Stimulated activated CD4-positive, alpha-beta T cell treated with anti-CD3 and anti-CD28 coated beads, Interleukin-4, amount 100 ng/mL, for 24 hours (primary cell): ENCODE results near the gene MLANA.
"Not testable (repeated sequence)": the region's sequence is repeated elsewhere in the genome, so short reads cannot be mapped to it uniquely, and the experiment has no call there.

Source experiments
- DNase-seq: peaks from one replicate; pipeline ENCODE4 v3.0.0-alpha.2; 2020

MLANA gene

DNA sequence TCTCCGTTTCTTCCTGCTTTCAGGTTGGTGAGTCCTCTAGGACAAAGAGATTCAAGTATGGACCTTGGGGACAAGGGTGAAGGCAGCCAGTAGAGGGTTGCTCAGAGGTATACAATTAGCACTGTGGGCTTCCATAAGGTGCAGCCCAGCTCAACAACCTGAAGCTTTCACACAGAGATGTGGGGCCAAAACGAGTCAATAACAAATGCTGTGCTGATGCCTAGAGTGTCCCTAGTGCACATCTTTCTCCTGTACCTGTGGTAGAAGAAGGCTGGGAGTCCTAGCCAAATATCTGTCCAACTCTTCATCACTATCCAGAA lies 20.7 kb upstream of the MLANA start:
- DNase-seq, result no peak

DNA sequence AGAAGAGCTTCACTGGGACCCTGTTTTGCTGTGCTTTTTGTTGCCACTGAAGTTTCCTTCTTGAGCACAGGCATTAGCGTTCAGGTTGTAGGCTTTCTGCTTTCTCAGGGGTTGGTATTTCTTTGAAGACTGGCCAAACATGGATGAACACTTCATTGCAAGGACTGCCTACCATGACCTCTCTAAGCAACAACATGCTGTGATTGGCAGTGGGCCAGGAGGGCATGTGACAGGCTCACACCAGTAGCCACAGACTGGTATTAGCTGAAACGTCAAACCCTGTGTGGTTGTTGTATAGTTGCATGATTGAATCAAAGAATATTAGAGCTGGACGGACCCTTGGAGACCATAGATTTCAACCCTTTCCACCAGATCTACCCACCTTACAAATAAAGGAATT lies 20.0 kb upstream of the MLANA start:
- DNase-seq, result no peak

DNA sequence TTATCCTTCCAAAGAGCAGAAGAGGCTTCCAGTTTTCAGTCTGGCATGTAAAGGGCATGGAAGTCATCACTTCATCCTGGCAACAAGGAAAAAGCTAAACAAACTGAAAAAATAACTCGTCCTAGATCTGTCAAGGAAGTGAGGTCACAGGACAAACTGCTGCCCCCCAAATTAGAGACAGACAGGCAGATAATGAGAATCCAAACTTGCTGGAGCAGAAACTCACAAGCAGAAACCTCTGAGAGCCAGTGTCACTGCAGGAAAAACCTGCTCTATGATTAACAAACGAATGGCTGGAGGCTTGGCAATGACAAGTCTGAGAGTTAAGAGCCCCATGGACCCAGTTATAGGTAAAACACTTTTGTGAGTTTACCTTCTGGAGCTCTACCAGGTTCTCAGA lies 18.9 kb upstream of the MLANA start:
- no peak for DNase-seq

DNA sequence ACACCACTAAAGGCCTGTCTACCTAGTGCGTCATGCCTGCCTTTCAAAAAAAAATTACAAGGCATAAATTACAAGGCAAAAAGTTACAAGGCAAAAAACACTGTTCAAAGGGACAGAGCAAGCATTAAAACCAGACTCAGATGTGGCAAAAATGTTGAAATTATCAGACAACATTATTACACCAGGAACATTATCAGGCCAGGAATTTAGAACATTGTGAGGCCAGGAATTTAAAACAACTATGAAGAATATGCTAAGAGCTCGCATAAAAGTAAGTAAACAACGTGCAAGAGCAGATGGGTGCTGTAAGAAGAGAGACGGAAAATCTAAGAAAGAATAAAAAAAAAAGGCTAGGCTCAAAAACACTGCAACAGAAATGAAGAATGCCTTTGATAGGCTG lies 18.2 kb upstream of the MLANA start:
- DNase-seq, result no peak

DNA sequence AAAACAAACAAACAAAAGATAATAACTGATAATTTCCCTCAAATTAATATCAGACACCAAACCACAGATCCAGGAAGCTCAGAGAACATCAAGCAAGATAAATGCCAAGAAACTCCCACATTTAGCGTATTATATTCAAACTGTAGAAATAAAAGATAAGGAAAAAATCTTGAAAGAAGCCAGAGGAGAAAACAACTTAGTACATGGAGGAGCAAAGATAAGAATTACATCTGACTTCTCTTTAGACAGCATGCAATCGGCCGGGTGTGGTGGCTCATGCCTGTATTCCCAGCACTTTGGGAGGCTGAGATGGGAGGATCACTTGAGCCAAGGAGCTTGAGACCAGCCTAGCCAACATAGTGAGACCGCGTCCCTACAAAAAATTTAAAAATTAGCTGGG lies 17.2 kb upstream of the MLANA start:
- no peak for DNase-seq

DNA sequence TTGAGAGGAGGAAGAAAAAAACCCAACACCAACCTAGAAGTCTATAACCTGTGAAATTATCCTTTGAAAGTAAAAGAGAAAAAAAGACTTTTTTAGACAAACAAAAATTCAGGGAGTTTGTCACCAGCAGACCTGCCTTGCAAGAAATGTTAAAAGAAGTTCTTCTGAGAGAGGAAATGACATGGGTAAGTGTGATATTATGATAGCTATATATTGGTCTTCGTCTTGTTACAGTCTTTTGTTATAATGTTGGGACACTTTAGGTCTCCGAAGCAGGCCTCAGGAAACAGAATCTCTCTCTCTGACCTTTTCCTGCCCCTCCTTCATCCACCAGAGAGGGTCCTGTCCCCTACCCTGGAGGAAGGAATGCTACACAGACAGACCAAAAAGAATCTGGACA lies 16.6 kb upstream of the MLANA start:
- DNase-seq, result no peak

DNA sequence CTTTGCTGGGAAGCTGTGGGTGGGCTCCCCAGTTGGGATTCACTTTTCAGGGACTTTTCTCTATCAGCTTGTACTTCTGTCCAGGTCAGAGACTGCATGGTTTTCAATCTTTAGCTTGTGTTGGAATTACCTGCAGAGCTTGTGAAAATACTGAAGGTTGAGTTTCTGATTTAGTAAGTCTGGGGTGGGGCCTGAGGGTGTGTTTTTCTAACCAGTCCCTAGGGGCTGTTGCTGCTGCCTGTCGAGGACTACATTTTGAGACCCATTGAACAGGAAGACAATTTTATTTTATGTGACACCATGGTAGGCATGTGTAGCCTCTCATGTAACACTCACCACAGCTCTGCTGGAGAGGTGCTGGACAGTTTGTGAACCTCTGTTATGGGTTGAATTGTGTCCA lies 14.7 kb upstream of the MLANA start:
- DNase-seq, result no peak

DNA sequence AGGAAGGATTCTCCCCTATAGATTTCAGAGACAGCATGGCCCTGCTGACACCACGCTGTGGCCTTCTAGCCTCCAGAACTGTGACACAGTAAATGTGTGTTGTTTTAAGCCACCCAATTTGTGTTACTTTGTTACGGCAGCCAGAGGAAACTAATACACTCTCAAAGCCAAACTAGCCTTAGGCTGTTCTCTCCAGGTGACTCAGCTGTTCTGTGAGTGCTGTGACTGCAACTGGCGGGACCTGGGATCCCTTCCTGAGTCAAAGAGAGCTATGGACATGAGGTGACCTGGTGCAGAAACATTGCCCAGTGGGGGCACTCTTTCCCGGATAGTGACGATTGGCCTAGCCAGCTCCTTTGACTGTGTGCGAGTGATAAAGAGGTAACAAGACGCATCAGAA lies 14.0 kb upstream of the MLANA start:
- no peak for DNase-seq

DNA sequence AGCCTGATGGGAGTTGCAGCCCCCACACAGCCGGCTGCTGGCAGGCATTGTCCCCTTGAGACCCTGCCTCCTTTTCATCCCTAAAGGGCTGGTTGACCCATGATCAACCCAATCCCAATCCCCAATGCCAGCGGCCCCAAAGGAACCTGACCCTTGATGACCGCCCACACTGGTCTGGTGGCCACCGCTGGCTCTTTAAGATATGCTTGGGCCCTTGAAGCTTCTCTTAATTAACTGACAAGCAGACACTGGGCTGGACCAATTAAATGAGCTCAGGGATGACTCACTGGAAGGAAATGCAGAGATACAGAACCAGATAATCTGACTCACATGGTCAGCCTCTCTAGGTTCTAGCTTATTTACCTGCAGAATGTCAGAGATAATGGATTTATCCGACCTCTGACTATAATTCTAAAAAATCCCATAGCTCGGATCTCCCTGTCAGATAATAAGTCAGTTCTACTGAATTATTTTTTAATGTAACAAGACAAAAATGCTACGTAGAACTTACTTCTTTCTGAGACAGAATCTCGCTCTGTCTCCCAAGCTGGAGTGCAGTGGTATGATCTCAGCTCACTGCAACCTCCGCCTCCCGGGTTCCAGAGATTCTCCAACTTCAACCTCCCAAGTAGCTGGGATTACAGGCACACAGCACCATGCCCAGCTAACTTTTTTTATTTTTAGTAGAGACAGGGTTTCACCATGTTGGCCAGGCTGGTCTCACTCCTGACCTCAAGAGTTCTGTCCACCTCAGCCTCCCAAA lies 11.1 kb upstream of the MLANA start:
- DNase-seq, result no peak

DNA sequence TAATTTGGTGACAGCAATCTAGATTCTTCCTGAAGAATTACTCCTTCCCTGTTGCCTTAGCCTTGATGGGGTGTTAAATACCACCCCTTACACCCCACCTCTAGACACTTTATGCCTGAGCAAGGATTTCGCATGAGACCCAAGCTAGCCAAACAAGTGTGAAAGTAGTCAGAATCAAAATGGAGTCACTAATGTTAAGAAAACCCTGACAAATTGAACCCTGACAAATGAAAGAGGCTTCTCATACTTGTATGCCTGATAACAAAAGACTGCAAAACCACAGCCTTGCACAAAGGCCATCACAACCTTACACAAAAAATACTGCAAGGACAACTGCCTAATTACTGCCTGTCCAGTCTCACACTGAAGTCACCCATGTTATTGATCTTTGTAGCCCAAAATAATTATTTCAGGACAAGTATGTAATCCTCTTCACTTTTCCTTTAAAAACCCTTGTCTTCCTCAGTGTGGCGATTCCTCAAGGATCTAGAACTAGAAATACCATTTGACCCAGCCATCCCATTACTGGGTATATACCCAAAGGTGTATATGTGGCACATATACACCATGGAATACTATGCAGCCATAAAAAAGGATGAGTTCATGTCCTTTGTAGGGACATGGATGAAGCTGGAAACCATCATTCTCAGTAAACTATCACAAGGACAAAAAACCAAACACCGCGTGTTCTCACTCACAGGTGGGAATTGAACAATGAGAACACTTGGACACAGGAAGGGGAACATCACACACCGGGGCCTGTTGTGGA lies 8.3 kb upstream of the MLANA start:
- DNase-seq, result not testable (repeated sequence)

DNA sequence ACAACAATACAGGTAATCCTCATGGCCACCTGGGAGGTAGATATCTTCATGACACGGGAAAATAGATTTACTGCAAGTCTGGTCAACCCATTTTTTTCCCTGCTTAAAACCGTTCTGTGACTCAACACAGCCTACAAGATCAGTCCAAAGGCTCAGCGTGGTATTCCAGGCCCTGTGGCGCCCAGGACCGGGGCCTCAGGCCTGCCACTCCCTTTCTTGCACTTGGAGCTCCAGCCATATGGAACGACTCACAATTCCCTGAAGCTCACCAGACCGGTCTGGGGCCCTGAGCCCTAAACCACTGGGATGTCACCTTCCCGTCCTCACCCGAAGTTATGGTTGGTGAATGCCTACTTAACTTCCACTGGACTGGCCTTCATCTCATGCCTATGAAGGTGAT lies 6.5 kb upstream of the MLANA start:
- DNase-seq, result no peak

DNA sequence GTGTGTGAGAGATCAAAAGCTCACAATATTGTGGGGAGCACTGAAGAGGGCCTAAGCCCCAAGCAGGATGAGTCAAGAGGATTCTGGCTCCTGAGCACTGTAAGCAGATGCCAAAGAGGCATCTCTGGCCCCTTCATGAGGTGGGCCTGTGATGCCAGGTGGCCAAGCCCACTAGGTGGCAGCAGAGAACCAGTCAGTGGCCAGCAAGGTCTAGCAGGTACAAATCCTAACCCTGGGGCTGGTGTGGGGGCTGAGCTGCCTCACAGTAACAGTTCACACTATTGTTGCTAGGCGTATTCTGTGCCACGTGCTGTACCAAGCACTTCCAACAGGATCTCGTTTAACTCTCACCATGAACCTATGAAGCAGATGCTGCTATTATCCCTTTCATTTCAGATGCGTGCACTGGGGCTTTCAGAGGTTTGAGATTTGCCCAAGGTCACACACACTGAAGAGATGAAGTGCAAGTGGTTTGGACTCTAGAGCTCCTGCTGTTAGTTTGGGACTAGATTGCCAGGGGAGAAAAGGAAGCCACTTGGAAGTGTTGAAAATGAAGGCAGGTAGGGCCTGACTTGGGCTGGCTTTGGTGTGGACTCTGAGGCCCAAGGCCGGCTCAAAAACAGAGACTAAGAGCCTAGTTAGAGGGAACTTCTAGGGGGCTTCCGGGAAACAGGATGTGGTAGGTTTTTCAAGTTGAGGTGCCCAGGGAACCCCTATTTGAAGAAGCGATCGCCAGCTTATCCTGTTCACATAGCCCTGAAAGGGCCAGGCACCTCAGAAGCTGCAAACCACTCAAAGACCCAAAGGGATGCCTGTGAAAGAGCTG lies 4.4 kb upstream of the MLANA start:
- DNase-seq, result peak; percentile 86

DNA sequence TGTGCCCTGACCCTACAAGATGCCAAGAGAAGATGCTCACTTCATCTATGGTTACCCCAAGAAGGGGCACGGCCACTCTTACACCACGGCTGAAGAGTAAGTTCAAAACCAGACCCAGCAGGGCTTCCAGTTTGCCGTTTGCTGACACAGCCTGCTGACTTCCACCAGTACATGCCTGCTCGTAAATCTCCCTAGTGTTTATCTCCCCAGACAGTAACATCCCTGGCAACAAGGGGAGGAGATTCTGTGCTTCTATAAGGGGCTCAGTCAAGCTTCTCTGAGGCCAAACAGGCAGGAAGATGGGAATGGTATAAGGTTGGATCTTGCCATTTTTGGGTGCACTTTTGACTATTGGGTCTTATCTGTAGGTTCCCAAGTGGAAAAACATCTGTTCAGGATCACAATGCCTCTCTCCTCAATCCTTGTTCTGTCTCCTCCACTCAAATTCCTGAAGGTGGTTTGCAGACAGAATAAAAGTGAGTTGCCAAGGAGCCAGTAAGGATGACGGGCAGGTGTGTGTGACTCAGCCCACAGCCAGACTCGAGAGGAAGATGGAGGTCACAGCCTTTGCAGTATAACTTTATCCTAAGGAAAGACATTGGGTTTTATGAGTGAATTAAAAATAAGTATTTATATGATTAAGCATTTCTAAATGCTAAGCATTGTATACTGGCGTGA lies 1.9 kb downstream of the MLANA start:
- no peak for DNase-seq

DNA sequence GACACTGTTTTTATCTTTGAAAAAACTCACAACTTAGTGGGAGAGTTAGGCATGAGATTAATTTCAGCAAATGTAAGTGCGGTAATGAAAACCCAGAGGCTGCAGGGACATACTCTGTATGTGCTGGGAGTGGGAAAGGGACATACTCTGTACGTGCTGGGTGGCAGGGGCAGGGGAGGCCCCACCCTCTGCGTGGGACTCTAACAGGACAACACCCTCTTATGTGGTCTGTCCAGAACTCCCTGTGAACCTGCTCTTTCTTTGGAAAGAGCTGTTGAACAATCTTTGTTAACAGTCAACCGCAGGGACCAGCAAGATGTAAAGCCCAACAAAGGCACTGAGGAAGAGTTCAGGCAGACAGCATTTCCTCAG lies 2.4 kb downstream of the MLANA start:
- DNase-seq, result no peak

DNA sequence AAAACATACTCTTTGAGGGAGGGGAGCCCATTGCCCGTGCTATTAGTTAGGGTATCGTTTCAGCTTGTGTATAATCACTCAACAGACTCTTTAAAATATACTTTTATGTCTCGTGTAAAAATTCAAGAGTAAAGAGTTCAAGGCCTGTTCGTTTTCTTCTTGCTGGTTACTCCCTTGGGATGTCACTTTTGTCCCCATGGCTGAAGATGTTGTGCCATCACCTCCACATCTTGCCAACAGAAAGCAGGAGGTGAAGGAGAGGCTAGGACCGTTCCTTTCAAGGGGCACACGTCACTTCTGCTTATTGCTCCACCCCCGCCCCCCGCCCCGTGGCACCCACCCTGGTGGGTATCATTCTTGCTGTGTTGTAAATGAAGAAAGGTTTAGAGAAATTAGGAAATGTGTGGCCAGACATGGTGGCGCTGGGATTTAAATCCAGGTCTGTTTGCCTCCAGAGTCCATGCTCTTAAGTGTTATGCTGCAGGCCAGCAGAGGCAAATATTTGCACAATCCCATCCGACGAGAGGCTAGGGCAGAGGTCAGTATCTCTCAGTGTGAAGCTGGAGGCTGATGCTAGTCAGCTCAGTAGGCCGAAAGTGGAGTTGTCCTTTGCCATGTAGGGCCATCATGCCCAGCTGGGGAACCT lies 3.0 kb downstream of the MLANA start:
- no peak for DNase-seq

DNA sequence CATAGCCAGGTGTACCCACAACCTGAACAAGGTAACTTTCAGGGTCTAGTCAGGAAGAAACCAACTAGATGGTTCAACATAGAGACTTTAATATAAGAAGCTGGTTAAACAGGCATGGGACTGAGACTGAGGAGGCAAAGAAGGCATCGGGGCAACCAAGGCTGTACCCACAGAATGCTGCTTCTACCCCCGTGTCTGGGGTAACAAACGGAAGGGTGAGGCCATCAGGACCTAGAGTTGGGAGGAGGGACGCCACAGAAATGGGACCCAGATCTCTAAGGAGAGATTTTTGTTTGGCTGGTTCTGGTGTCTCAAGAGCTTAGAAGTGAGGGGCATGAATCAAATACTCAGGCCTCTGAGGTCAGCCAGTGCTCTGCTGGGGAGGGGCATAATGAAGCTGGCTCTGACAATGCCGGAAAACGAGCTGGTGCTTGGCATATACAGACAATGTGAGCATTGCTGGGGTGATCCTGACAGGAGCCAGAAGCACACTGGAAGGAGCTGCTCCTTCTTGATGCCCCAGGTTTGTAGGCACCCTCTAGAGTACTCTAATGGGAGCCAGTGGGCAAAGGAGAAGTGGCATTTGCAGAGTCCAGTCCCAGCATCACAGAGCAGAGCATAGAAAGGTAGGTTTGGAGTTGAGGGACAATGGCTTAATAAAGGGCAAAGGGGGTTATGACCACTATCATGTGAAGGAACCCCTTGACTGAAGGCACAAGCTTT lies 3.7 kb downstream of the MLANA start:
- no peak for DNase-seq

DNA sequence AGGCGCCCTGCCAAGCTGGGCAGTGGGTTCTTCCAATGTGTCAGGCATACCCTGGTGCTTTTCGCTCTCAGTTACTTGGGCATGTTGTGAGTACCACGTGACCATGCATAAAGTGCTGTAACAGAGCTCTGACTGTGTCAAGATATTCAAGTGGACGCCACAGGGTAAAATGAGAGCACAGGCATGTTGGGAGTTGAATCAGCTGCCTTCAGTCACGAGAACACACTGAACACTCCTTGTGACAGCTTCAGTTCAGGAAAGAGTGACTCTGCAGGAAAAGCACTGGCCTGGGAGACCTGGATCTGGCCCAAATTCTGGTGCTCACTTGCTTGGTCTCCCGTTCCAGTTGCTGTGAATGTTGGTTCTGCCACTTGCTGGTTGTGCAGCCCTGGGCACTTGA lies 5.1 kb downstream of the MLANA start:
- DNase-seq, result no peak

DNA sequence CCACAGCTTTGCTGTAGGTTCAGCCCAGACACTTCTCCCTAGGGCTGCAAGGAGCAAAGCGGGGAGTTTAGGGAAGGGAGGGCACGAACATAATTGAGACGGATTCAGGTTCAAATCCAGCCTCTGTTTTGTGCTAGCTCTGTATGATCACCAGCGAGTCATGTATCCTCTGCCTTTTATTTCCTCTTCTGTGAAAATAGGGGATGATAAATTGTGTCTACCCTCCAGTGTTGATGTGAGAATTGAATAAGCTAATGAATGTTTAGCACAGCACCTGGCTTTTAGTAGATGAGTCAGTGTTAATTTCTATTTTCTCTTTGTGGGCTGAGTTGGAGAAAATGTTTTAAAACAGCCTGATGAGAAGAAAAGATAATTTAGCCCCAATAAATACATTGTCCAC lies 6.2 kb downstream of the MLANA start:
- DNase-seq, result no peak

DNA sequence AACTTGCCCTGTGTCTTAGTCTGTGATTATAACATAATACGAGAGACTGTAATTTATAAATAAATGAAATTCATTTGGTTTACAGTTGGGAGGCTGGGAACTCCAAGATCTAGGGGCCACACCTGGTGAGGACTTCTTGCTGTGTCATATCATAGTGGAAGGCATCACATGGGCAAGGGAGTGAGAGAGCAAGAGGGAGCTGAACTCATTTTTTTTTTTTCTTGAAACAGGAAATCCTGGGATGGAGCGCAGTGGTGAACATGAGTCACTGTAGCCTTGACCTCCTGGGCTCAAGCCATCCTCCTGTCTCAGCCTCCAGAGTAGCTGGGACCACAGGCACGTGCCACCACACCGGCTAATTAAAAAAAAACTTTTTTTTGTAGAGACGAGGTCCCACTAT lies 7.2 kb downstream of the MLANA start:
- no peak for DNase-seq

DNA sequence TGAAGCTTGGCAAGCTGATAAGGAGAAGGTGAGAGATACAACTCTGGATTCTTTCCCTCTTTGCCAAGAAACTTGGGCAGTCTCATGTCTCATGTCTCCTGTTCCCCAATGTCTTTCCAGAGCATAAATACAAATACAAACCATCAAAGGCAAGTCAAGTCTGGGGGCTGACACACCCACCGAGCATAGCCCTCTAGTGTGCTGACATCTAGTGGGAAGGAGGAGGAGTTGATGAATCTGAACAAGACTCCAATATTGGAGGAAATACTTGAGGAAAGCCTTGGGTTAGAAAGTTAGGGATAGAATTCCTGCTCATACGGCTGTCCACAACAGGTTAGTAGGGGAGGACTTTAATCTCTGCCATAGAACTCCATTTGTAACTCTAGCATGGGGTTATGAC lies 8.6 kb downstream of the MLANA start:
- DNase-seq, result no peak

DNA sequence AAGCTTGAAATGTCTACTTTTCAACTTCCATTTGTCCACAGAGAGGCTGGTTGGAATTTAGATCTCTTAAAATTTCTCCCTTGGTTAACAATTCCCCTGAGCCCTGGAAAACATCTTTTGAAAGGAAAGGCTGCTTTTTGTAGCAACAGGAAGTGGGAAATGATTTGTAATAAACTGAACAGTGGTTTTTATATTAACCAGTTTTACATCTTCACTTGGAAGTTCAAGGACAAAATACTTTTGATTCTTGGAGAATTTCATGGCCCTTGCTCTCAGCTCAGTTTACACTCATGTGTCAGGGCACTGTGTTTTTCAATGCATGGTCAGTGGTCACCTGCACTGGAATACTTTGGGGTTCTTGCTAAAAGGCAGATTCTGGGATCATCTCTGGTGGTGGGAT lies 9.9 kb downstream of the MLANA start:
- DNase-seq, result no peak

DNA sequence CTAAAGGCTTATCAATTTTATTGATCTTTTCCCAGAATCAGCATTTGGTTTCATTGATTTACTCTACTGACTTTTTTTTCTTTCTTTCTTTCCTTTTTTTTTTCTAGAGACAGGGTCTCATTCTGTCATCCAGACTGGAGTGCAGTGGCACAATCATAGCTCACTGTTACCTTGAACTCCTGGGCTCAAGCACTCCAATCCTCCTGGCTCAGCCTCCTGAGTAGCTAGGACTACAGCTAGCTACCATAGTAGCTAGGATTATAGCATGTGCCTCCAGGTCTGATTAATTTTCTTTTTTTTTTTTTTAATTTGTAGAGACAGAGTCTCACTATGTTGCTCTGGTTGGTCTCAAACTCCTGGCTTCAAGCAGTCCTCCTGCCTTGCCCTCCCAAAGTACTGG lies 11.7 kb downstream of the MLANA start:
- no peak for DNase-seq
